Peyer's patch (tissue), 4 donors: ENCODE data around the gene GYPC. TPM values are rescaled to one million over a fixed set of nuclear protein-coding genes. Genes with fewer than 3 reads are reported as not detected.

Experiments
- DNase-seq, 3 donors: peaks; one replicate each; pipeline ENCODE4 v3.0.0-alpha.2; 2017 to 2019
- H3K27ac ChIP-seq, 4 donors: fragments of 200-600 bp; sonication (generic); one replicate each; pipeline ENCODE4 v1.5.1; 2016 to 2019
- H3K27me3 ChIP-seq, 2 donors: fragments of 200-600 bp; sonication (generic); one replicate each; pipeline ENCODE4 v1.5.1; 2019
- H3K36me3 ChIP-seq, 3 donors: fragments of 200-600 bp; sonication (generic); one replicate each; pipeline ENCODE4 v1.5.1; 2016 to 2019
- H3K4me1 ChIP-seq, 4 donors: fragments of 200-600 bp; sonication (generic); one replicate each; pipeline ENCODE4 v1.5.1; 2016 to 2019
- H3K4me3 ChIP-seq, 4 donors: fragments of 200-600 bp; sonication (generic); 1 replicate in 3 of 4; 2 replicates in 1 of 4; pipeline ENCODE4 v1.5.1; 2016 to 2019; ENCODE audit warnings: mild to moderate bottlenecking in 1 of 4
- H3K9me3 ChIP-seq, 4 donors: fragments of 200-600 bp; sonication (generic); one replicate each; pipeline ENCODE4 v1.5.1; 2016 to 2019; ENCODE audit warnings: mild to moderate bottlenecking in 1 of 4
- POLR2A ChIP-seq, 2 donors: fragments of 450-650 bp; IDR thresholded peaks; one replicate each; pipeline ENCODE4 v1.5.1; 2017; ENCODE audit warnings: antibody characterized with exemption in 2 of 2, mild to moderate bottlenecking in 2 of 2, moderate library complexity in 2 of 2
- total RNA-seq, 4 donors: library from RNA; depleted of rRNA; stranded (reverse); fragments of >200 nt; gene quantifications; one replicate each; pipeline ENCODE4 v1.1.0, GENCODE V29; 2016
- TF ChIP-seq, protein P1 (sequence below), 6 experiments: fragments of 450-650 bp in 4 of 6; fragments of 200-600 bp in 2 of 6; sonication (generic) in 1 of 6; IDR thresholded peaks; one replicate each; pipeline ENCODE4 v1.5.1; 2017 to 2019; ENCODE audit warnings: antibody characterized with exemption in 6 of 6, mild to moderate bottlenecking in 3 of 6, moderate library complexity in 1 of 6

Gene GYPC
- total RNA-seq, 4 donors from 2014 or later: 17.4 to 78.4 (median 19.7) TPM

DNA sequence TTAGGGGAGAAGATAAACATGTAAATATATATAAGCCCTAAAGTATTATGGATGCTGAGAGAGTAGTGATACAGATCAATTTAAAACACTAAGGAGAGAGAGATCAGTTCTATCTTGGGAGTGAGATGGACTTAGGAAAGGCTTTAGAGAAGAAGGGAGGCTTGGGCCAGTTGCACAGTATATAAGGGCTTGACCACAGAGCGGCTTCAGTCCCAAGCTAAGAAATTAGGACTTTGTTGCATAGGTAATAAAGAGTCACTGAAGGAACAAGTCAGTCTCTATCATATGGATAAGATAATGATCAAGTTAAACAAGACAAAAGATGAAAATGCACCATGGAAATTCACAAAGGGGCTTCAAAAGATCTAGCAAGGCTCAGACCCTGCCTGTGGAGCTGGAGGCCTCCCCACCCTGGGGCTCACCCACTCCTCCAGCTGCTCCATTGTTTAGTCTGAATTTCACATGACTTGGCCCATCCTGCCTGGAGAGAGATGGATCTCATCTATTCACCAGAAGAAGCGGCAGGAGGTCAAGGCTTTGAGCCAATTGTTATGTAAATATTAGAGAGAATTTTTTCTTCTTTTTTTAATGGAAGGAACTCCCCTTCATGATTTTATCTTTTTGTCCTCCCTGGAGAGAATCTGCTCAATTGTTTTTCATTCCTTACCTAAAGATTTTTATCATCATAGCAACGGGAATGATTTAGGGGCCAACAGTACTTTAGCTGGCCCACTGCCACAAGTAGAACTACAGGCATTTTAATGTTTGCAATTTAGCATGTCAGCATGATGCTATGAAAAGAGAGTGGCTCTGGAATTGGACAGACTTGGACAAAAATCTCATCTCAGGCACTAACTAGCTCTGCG, 44.0 kb downstream of the GYPC start:
- DNase-seq: no peak
- no peak overlapping the region for H3K27ac ChIP-seq
- TF ChIP-seq, protein P1, sequence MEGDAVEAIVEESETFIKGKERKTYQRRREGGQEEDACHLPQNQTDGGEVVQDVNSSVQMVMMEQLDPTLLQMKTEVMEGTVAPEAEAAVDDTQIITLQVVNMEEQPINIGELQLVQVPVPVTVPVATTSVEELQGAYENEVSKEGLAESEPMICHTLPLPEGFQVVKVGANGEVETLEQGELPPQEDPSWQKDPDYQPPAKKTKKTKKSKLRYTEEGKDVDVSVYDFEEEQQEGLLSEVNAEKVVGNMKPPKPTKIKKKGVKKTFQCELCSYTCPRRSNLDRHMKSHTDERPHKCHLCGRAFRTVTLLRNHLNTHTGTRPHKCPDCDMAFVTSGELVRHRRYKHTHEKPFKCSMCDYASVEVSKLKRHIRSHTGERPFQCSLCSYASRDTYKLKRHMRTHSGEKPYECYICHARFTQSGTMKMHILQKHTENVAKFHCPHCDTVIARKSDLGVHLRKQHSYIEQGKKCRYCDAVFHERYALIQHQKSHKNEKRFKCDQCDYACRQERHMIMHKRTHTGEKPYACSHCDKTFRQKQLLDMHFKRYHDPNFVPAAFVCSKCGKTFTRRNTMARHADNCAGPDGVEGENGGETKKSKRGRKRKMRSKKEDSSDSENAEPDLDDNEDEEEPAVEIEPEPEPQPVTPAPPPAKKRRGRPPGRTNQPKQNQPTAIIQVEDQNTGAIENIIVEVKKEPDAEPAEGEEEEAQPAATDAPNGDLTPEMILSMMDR (IDR thresholded peaks at IDR 0.05): no peak
- no peak for TF ChIP-seq POLR2A (IDR thresholded peaks at IDR 0.05)

DNA sequence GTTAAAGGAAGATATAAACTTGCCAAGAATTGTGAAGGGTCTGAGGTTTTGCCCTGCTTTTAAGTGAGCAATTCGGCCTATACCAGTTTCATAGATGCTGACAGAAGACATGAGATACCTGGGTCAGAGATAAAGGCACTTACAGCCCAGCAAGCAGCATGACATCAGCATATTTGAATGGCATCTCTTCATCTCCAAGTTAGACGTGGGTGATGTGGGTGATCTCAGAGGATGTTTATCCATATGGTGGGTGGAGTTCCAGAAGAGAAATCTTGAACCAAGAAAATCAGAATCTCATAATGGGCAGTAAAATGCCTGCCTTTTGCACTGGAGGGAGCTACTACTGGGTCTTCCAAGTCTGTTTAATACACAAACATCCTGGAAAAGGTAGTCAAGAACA, 44.7 kb downstream of the GYPC start:
- Histone ChIP-seq H3K27me3 (no peaks in the 10 kb centered on the region), H3K27ac (no peak overlapping the region), H3K4me1 (no peaks in the 10 kb centered on the region), H3K36me3 (peaks cover 0 to 19% (median 0%) of the 10 kb centered on the region in 3 donors), H3K4me3 (no peak overlapping the region), H3K9me3 (no peaks in the 10 kb centered on the region)
- DNase-seq: no peak
- TF ChIP-seq, protein P1 (IDR thresholded peaks at IDR 0.05): no peak
- no peak for TF ChIP-seq POLR2A (IDR thresholded peaks at IDR 0.05)

More for the DNA sequence above, 44.0 kb downstream of the GYPC start:
- Histone ChIP-seq H3K36me3 (peaks cover 0 to 19% (median 0%) of the 10 kb centered on the region in 3 donors), H3K27me3 (no peaks in the 10 kb centered on the region), H3K4me3 (no peak overlapping the region), H3K9me3 (no peaks in the 10 kb centered on the region), H3K4me1 (no peaks in the 10 kb centered on the region)

- no peak overlapping the region for H3K4me3 ChIP-seq
- no peaks in the 10 kb centered on the region for H3K4me1 ChIP-seq
- no peak for DNase-seq
- TF ChIP-seq, protein P1 (IDR thresholded peaks at IDR 0.05): no peak
- no peak for TF ChIP-seq POLR2A (IDR thresholded peaks at IDR 0.05)
- no peaks in the 10 kb centered on the region for H3K27me3 ChIP-seq
- H3K9me3 ChIP-seq: no peaks in the 10 kb centered on the region
- H3K27ac ChIP-seq: no peak overlapping the region
- H3K36me3 ChIP-seq: no peaks in the 10 kb centered on the region
Measured at GRCh38 chr2:126703311-126703710, 47.4 kb downstream of the GYPC start.

DNA sequence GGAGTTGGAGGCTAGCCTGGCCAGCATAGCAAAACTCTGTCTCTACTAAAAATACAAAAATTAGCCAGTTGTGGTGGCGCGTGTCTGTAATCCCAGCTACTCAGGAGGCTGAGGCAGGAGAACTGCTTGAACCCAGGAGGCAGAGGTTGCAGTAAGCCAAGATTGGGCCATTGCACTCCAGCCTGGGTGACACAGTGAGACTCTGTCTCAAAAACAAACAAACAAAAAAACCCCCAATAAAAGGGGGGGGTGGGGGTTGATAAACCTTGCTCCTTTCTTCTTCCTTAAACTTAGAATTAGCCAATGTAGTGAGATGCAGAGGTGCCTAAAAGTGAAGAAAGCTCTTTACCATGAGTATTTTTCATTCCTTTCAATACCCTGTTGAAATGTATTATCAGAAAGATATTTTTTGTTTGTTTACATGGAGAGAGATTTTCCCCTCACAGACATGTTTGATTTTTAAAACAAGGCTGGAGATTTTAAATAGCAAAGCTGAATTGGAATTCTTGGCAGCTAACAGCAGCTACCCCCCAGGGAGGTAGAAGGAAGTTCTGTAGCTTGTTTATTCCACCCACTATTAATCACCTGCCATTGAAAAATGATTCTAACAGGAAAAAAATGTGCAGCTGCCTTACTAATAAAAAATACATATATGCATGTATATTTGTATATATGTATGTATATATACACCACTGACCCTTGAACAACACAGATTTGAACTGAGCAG, 48.6 kb downstream of the GYPC start:
- Histone ChIP-seq H3K4me1 (no peaks in the 10 kb centered on the region), H3K4me3 (no peak overlapping the region), H3K27ac (no peak overlapping the region), H3K36me3 (no peaks in the 10 kb centered on the region), H3K9me3 (no peaks in the 10 kb centered on the region), H3K27me3 (no peaks in the 10 kb centered on the region)
- TF ChIP-seq POLR2A (IDR thresholded peaks at IDR 0.05): no peak
- TF ChIP-seq, protein P1 (IDR thresholded peaks at IDR 0.05): no peak
- DNase-seq: no peak

DNA sequence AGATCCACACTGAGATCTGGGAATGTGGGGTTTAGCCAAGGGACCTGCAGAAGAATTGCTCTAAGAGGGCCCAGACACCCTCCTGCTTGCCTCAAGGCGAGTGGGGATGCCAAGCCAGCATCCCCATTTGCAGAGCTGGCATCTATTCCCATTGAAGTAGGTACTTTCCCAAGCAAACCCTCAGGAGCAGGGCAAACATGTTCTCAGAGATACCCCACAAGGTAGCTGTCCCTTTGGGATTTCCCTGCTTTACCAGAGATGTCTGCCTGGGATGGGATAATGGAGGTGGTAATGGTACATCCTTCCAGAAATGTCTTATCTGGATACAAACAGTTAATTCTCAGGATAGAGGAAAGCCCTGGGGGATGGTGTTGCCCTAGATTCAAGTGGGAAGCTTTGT, 51.2 kb downstream of the GYPC start:
- no peak overlapping the region for H3K4me3 ChIP-seq
- H3K4me1 ChIP-seq: no peaks in the 10 kb centered on the region
- H3K36me3 ChIP-seq: no peaks in the 10 kb centered on the region
- no peaks in the 10 kb centered on the region for H3K9me3 ChIP-seq
- DNase-seq: no peak
- TF ChIP-seq, protein P1 (IDR thresholded peaks at IDR 0.05): no peak
- TF ChIP-seq POLR2A (IDR thresholded peaks at IDR 0.05): no peak
- no peaks in the 10 kb centered on the region for H3K27me3 ChIP-seq
- H3K27ac ChIP-seq: no peak overlapping the region
